ENCODE results near the gene MGRN1. TPM values are rescaled to one million over a fixed set of nuclear protein-coding genes. Genes with fewer than 3 reads are reported as not detected.

Gene MGRN1
- total RNA-seq, 1 experiment from 2014 or later = 22.7 TPM

DNA sequence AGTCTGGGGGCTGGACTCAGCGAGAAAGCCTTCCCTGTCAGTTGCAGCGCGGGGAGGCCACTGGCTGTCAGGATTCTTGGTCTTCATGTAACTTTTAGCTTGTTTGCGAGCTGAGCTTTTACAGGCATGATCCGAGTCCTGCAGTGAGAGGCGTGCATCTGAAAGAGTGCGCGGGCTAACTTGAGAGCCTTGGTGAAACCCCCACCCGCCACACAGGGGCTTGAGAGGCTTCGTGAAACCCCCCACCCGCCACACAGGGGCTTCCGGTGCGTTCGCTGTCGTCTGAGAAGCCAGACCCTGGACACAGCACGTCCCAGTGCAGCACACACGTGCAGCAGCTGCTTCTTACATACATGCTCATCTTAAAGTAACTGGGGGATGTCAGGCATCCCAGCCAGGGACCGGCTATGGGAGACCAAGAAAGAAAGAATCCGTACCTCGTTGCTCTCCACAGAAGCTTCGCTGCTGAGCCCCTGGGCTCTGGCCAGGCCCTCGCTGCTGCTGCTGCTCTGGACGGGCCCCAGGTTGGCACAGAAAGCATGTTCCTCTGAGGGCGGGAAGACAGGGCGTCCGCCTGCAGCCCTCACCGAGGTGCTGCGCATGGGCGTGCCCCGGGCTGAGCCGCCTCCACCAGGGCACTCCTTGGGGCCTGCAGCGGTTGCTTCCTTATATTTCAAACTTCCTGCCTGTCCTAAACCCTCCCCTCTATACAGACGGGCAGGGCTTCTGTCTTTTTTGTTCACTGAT, 76.5 kb downstream of the MGRN1 start:
- H3K4me1 ChIP-seq (ENCODE audit: insufficient read depth, low read length) = no peaks in the 10 kb centered on the region
- ATAC-seq = no peak

DNA sequence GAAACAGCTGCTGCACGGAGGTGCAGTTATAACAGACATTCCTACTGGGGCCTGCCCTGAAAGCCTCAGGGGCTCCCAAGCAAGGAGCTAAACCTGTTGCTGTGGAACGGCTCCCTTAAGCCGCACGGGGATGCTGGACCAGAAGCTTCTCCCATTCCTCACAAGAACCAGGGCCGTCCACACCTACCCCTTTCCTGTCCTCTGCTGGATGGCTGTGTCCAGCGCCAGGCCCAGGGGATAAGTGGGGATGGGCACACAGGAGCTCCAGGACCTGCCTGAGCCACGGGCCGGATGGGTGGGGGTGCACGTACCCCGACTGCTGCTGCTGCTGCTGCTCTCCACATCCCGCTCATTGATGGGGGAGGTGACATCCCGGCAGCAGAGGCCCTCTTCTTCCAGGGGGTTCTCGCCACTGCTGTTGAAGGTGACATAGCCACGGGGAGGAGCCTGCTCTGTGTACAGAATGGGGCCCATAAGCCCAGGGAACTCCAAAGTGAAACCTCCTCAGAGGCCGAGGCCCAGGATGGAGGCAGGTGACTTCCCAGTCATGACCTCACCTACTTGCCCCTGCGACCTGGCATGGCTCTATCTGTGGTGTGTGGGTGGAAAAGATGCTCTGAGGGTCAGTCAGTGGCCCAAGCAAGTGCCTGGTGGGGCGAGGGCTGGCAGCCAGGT, 77.3 kb downstream of the MGRN1 start:
- intact Hi-C loops (cut with micrococcal nuclease) = no loop called here
- BruUV-seq (replicated peaks) = no TSS peak
- H3K4me3 ChIP-seq (ENCODE audit: low read length) = no peak overlapping the region
- no peak overlapping the region for H3K4me2 ChIP-seq (ENCODE audit: low read length)
- TF ChIP-seq EZH2phosphoT487 (IDR thresholded peaks at IDR 0.05; ENCODE audit: borderline replicate concordance, low read length) = no peak
- TF ChIP-seq, protein P1, sequence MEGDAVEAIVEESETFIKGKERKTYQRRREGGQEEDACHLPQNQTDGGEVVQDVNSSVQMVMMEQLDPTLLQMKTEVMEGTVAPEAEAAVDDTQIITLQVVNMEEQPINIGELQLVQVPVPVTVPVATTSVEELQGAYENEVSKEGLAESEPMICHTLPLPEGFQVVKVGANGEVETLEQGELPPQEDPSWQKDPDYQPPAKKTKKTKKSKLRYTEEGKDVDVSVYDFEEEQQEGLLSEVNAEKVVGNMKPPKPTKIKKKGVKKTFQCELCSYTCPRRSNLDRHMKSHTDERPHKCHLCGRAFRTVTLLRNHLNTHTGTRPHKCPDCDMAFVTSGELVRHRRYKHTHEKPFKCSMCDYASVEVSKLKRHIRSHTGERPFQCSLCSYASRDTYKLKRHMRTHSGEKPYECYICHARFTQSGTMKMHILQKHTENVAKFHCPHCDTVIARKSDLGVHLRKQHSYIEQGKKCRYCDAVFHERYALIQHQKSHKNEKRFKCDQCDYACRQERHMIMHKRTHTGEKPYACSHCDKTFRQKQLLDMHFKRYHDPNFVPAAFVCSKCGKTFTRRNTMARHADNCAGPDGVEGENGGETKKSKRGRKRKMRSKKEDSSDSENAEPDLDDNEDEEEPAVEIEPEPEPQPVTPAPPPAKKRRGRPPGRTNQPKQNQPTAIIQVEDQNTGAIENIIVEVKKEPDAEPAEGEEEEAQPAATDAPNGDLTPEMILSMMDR (conservative IDR thresholded peaks at IDR 0.05; ENCODE audit: low read depth, low read length) = no peak
- TF ChIP-seq EZH2 (IDR thresholded peaks at IDR 0.05; ENCODE audit: low read length, unreplicated experiment) = no peak
- CTCF ChIA-PET = no interaction called here
- H3K4me1 ChIP-seq (ENCODE audit: insufficient read depth, low read length) = no peaks in the 10 kb centered on the region
- H3K27ac ChIP-seq (ENCODE audit: low read length) = no peak overlapping the region
- H3K9me3 ChIP-seq (ENCODE audit: low read length) = no peaks in the 10 kb centered on the region
- no peak for ATAC-seq
- no peaks in the 10 kb centered on the region; the same call in 1 of the 2 replicates for H3K36me3 ChIP-seq (ENCODE audit: low read depth, low read length)
- no peaks in the 10 kb centered on the region for H4K20me1 ChIP-seq (ENCODE audit: low read length)
- no peaks in the 10 kb centered on the region for H3K27me3 ChIP-seq (ENCODE audit: low read length)
- H3K9ac ChIP-seq (ENCODE audit: low read length) = no peak overlapping the region
- no peak for DNase-seq
- no peak overlapping the region for H2AFZ ChIP-seq (ENCODE audit: low read length)
- POLR2A ChIA-PET (ENCODE audit: unreplicated experiment) = interaction anchor here (0.6 kb wide), 1 partner anchor 32 kb away, joined by 3 read pairs; the partner anchor contains the start of gene DNAAF8
- H3F3A ChIP-seq (ENCODE audit: low read length, unreplicated experiment) = no peaks in the 10 kb centered on the region
- no peaks in the 10 kb centered on the region for H3K79me2 ChIP-seq (ENCODE audit: low read length)
- H3K9me2 ChIP-seq (replicated peaks; ENCODE audit: low read length) = no peaks in the 10 kb centered on the region

More for the DNA sequence above, 76.5 kb downstream of the MGRN1 start:
- no peak overlapping the region for H3K27ac ChIP-seq (ENCODE audit: low read length)
- H3K27me3 ChIP-seq (ENCODE audit: low read length) = no peaks in the 10 kb centered on the region
- H4K20me1 ChIP-seq (ENCODE audit: low read length) = no peaks in the 10 kb centered on the region
- TF ChIP-seq EZH2 (IDR thresholded peaks at IDR 0.05; ENCODE audit: low read length, unreplicated experiment) (no peak), EZH2phosphoT487 (IDR thresholded peaks at IDR 0.05; ENCODE audit: borderline replicate concordance, low read length) (no peak)
- TF ChIP-seq, protein P1 (conservative IDR thresholded peaks at IDR 0.05; ENCODE audit: low read depth, low read length) = no peak
- H3K36me3 ChIP-seq (ENCODE audit: low read depth, low read length) = no peaks in the 10 kb centered on the region; the same call in 1 of the 2 replicates
- CTCF ChIA-PET = interaction anchor here (0.6 kb wide), 1 partner anchor 21 kb away, joined by 3 read pairs; no protein-coding TSS in a partner anchor
- no peaks in the 10 kb centered on the region for H3K9me2 ChIP-seq (replicated peaks; ENCODE audit: low read length)
- H3F3A ChIP-seq (ENCODE audit: low read length, unreplicated experiment) = no peaks in the 10 kb centered on the region
- H3K4me3 ChIP-seq (ENCODE audit: low read length) = no peak overlapping the region
- no peak for DNase-seq
- no peaks in the 10 kb centered on the region for H3K9me3 ChIP-seq (ENCODE audit: low read length)
- no peak overlapping the region for H3K4me2 ChIP-seq (ENCODE audit: low read length)
- no peak overlapping the region for H3K9ac ChIP-seq (ENCODE audit: low read length)
- H2AFZ ChIP-seq (ENCODE audit: low read length) = no peak overlapping the region
- POLR2A ChIA-PET (ENCODE audit: unreplicated experiment) = no interaction called here
- no peaks in the 10 kb centered on the region for H3K79me2 ChIP-seq (ENCODE audit: low read length)
- intact Hi-C loops (cut with micrococcal nuclease) = no loop called here
- no TSS peak for BruUV-seq (replicated peaks)

- no peaks in the 10 kb centered on the region for H3K4me1 ChIP-seq (ENCODE audit: insufficient read depth, low read length)
- H2AFZ ChIP-seq (ENCODE audit: low read length) = no peak overlapping the region
- H3K27ac ChIP-seq (ENCODE audit: low read length) = no peak overlapping the region
- H3K36me3 ChIP-seq (ENCODE audit: low read depth, low read length) = no peaks in the 10 kb centered on the region; the same call in 1 of the 2 replicates
- ChIA-PET POLR2A (ENCODE audit: unreplicated experiment) (interaction anchor here (0.6 kb wide), 1 partner anchor 32 kb away, joined by 3 read pairs; the partner anchor contains the start of gene DNAAF8), CTCF (no interaction called here)
- H3K9me2 ChIP-seq (replicated peaks; ENCODE audit: low read length) = no peaks in the 10 kb centered on the region
- BruUV-seq (replicated peaks) = no TSS peak
- DNase-seq = no peak
- intact Hi-C loops (cut with micrococcal nuclease) = no loop called here
- TF ChIP-seq EZH2 (IDR thresholded peaks at IDR 0.05; ENCODE audit: low read length, unreplicated experiment) (no peak), EZH2phosphoT487 (IDR thresholded peaks at IDR 0.05; ENCODE audit: borderline replicate concordance, low read length) (no peak)
- TF ChIP-seq, protein P1 (conservative IDR thresholded peaks at IDR 0.05; ENCODE audit: low read depth, low read length) = no peak
- H3K4me3 ChIP-seq (ENCODE audit: low read length) = no peak overlapping the region
- H3K27me3 ChIP-seq (ENCODE audit: low read length) = no peaks in the 10 kb centered on the region
- H3K9me3 ChIP-seq (ENCODE audit: low read length) = no peaks in the 10 kb centered on the region
- no peak overlapping the region for H3K4me2 ChIP-seq (ENCODE audit: low read length)
- no peaks in the 10 kb centered on the region for H4K20me1 ChIP-seq (ENCODE audit: low read length)
- no peaks in the 10 kb centered on the region for H3F3A ChIP-seq (ENCODE audit: low read length, unreplicated experiment)
- no peak for ATAC-seq
- no peaks in the 10 kb centered on the region for H3K79me2 ChIP-seq (ENCODE audit: low read length)
- no peak overlapping the region for H3K9ac ChIP-seq (ENCODE audit: low read length)
Measured at GRCh38 chr16:4702466-4702808, 77.8 kb downstream of the MGRN1 start.
